AG09309 (cell line): ENCODE measurements around the gene TUBGCP3.

Experiments used
- DNase-seq: peaks from one replicate; pipeline ENCODE4 v3.0.0-alpha.2; 2010; ENCODE audit warnings: low read depth
- H3K4me3 ChIP-seq: 2 replicates; pipeline ENCODE4 v1.5.1; 2011; ENCODE audit warnings: mild to moderate bottlenecking, low read depth, low read length, moderate library complexity; ENCODE audit not compliant: control insufficient read depth
- TF ChIP-seq, protein P1 (sequence below): IDR thresholded peaks from 2 replicates; pipeline ENCODE4 v1.5.1; 2011; ENCODE audit warnings: mild to moderate bottlenecking, low read depth, low read length, inconsistent platforms; ENCODE audit not compliant: insufficient read depth, control insufficient read depth; ENCODE audit errors: missing control alignments

TUBGCP3 gene

DNA sequence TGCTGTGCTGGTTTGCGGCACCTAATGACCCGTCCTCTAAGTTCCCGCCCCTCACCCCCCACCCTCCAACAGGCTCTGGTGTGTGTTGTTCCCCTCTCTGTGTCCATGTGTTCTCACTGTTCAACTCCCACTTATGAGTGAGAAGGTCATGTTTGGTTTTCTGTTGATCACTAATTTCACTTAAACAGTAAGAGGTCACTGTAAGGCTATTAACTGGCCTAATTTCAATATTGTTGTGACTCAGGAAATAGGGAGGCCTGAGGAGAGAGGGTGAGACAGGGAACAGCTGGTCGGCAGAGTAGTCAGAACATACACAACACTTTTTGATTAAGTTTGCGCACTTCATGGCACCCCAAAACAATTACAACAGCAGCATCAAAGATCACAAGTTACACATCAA is 15.6 kb downstream of the TUBGCP3 start:
- H3K4me3 ChIP-seq = no peak overlapping the region
- no peak for DNase-seq
- TF ChIP-seq, protein P1, sequence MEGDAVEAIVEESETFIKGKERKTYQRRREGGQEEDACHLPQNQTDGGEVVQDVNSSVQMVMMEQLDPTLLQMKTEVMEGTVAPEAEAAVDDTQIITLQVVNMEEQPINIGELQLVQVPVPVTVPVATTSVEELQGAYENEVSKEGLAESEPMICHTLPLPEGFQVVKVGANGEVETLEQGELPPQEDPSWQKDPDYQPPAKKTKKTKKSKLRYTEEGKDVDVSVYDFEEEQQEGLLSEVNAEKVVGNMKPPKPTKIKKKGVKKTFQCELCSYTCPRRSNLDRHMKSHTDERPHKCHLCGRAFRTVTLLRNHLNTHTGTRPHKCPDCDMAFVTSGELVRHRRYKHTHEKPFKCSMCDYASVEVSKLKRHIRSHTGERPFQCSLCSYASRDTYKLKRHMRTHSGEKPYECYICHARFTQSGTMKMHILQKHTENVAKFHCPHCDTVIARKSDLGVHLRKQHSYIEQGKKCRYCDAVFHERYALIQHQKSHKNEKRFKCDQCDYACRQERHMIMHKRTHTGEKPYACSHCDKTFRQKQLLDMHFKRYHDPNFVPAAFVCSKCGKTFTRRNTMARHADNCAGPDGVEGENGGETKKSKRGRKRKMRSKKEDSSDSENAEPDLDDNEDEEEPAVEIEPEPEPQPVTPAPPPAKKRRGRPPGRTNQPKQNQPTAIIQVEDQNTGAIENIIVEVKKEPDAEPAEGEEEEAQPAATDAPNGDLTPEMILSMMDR = no peak

DNA sequence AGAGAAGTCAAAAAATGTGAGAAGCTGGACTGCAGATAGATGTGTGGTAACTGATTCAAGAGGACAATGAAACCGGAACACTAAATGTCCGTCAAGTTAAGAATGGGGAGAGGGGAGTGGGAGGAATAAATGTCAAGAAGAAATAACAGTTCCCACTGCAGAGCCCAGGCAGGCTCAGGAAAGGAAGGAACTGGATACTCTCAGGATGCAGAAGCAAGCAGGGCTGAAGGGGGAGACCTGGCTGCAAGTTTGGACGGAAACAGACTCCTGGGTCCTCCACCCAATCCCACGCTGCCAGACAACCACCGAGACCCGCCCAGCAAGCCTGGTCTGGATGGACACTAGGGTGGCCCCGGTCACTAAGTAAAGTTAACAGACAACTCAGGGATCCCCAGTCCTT is 18.1 kb downstream of the TUBGCP3 start:
- TF ChIP-seq, protein P1 = no peak
- no peak overlapping the region for H3K4me3 ChIP-seq
- no peak for DNase-seq

DNA sequence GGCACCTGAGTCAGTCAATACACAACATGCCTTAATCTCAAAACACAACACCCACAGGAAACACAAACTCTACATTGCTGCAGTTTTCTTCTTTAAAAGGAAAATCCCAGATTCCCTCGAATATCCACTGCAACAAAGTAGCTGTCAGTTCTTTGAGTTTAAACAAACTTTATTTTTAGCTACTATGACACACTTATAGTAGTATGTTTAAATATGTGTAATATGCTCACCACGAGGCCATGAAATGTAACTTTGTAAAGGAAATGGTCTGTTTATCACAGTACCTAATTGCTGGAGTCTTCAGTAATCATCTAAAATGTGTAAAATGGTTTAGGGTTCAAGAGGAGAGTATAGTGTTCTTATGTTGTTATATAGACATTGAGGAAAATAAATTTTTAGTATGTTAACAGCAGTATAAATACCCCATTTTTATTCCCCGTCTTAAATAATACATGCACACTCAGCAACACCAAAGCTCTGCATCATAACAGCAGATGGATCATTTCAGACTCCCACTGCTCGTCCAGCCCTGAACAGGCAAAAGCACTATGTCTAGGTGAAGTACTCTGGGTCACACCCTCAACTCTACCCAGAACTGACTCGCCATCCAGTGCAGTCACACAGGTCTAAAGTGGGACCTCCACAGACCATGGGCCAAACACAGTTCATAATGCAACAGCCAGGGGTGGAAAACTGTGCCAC is 20.6 kb downstream of the TUBGCP3 start:
- DNase-seq = no peak
- no peak overlapping the region for H3K4me3 ChIP-seq
- TF ChIP-seq, protein P1 = no peak

DNA sequence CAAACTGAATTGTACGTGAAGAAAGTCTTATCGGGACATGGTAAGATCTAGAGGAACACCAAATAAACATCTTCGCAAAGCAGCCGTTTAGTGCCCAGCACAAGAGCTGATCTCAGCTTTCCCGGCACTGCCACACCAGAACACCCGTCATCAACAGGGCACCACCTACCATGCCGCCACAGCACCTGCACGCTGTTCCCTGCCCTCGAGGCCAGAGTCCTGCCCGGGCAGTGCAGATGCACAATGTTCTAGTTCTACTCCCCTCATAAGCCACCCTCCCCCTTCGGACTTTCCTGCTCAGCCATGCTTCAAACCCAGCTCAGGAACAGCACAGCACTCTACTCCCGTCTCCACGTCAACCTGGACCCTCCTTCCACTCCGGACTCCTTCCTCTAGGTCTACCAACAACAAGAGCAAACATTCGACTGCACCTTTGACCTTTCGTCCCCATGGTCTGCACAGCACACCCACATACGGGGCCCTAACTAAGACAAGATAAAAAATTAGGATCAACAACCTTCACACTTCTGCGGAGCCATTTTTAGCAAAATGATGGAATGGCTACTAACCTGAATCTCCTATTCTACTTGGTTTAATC is 25.1 kb downstream of the TUBGCP3 start:
- no peak overlapping the region for H3K4me3 ChIP-seq
- TF ChIP-seq, protein P1 = no peak
- DNase-seq = no peak

DNA sequence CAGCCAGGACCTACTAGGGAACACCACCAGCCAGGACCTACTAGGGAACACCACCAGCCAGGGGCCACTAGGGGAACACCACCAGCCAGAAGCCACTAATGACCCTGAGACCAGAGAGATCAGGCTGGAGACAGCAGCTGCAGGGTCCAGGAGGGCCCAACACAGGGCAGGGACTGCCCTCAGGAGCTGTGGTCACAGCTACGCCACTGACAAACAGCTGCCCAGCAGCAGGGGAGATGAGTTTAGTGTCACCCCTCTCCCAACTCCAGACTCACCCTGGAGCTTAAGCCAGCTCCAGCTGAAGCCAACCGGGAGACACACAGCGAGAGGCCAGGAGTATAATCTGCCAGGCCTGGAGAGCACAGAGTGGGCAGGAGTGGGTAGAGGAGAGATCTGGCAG is 25.7 kb downstream of the TUBGCP3 start:
- no peak for DNase-seq
- TF ChIP-seq, protein P1 = no peak
- no peak overlapping the region for H3K4me3 ChIP-seq

DNA sequence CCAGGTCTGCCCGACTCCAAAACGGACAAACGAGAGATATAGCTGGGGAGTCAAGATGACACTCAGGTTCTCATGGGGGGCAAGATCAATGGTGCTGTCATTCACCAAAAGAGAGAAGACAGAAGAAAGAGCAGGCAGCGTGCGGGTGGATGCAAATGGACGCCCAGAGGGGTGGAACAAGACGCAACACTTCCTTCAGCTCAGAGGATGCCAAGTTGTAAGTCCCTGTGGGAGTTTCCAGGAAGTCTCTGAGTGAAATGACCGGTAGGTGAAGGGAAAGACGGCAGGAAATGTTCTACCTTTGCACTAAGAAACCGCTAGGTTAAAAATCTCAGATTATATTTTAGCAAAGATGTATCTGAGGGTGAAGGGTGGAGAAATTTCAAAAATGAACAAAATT is 26.5 kb downstream of the TUBGCP3 start:
- TF ChIP-seq, protein P1 = no peak
- no peak for DNase-seq
- H3K4me3 ChIP-seq = no peak overlapping the region
